Loucy (cell line): ENCODE data around the gene NEO1.

Source experiments
- EZH2phosphoT487 ChIP-seq: fragments of 200-600 bp; IDR thresholded peaks from 2 replicates; pipeline ENCODE4 v1.6.1; 2018; ENCODE audit warnings: antibody characterized with exemption, mild to moderate bottlenecking, moderate library complexity, borderline replicate concordance
- TF ChIP-seq, protein P1 (sequence below): fragments of 200-600 bp; sonication (generic); conservative IDR thresholded peaks from 2 replicates; pipeline ENCODE4 v1.5.1; 2014; ENCODE audit warnings: mild to moderate bottlenecking, antibody characterized with exemption, low read length

DNA sequence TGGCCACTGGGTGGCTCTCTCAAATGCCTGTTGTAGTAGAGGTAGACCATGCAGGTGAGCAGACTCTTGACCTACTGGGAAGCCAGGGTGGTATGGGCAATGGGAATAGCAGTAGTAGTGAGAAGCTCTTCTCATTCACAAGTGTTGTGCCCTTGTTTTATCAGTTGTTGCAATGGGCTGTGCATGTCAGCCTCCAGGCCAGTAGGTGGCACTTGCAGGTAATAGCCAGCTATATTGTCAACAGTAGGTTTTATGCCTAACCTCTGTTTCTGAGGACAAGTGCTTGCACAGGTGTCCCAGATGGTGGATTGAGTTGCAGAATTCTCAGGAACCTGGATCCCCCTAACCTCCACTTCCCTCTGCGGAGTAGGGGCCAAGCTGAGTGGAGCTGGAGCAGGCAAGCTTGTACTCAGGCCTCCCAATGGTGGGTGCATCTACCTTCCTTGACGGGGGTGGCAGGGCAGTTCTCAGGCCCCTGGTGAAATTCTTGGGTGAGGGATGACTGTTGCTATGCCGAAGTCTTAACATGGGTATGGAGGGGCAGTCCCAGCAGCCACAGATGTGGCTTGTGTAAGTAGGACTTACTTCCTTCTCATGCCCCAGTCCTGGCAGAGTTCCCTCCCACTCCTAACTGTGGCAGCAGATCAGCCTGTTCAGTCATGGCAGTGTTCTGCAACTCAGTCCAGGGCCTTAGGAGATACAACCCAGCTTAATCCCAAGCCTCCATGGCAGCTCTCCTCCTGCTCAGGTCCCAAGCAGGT, 104.3 kb downstream of the NEO1 start:
- TF ChIP-seq, protein P1, sequence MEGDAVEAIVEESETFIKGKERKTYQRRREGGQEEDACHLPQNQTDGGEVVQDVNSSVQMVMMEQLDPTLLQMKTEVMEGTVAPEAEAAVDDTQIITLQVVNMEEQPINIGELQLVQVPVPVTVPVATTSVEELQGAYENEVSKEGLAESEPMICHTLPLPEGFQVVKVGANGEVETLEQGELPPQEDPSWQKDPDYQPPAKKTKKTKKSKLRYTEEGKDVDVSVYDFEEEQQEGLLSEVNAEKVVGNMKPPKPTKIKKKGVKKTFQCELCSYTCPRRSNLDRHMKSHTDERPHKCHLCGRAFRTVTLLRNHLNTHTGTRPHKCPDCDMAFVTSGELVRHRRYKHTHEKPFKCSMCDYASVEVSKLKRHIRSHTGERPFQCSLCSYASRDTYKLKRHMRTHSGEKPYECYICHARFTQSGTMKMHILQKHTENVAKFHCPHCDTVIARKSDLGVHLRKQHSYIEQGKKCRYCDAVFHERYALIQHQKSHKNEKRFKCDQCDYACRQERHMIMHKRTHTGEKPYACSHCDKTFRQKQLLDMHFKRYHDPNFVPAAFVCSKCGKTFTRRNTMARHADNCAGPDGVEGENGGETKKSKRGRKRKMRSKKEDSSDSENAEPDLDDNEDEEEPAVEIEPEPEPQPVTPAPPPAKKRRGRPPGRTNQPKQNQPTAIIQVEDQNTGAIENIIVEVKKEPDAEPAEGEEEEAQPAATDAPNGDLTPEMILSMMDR: no peak
- TF ChIP-seq EZH2phosphoT487: no peak
